GM23248 (cell line): ENCODE results near the gene STAP2.

ENCODE experiments used
- EZH2 ChIP-seq: fragments of 200-600 bp; sonication (generic); IDR thresholded peaks from 2 replicates; pipeline ENCODE4 v1.6.1; 2018; ENCODE audit warnings: antibody characterized with exemption, mild to moderate bottlenecking; ENCODE audit not compliant: insufficient read depth, poor library complexity, severe bottlenecking
- EZH2phosphoT487 ChIP-seq: fragments of 200-600 bp; sonication (generic); IDR thresholded peaks from 2 replicates; pipeline ENCODE4 v1.6.1; 2018; ENCODE audit warnings: antibody characterized with exemption, moderate library complexity, mild to moderate bottlenecking, low read depth; ENCODE audit not compliant: insufficient read depth

DNA sequence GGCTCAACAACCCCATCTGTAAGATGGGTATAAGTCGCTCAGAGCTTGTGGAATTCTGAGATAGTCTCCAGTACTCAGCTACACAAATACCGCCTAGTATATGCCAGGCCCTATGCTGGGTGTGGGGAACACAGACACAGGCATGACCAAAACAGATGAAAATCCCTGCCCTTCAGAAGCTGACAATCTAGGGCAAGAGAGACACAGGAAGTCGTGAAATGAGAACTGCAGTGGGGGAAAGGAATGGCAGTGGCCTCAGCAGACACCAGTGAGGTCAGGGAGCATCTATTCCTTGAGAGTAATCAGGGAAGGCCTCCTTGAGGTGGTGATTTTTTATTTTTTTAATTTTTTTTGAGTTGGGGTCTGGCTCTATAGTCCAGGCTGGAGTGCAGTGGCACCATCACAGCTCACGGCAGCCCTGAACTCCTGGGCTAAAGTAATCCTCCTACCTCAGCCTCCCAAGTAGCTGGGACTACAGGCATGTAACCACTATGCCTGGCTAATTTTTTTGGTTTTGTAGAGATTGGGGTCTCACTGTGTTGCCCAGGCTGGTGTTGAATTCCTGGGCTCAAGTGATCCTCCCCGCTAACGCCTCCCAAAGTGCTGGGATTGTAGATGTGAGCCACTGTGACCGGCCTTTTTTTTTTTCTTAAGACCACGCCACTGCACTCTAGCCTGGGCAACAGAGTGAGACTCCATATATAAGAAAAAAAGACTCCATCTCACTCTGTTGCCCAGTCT lies 39.6 kb downstream of the STAP2 start:
- no peak for TF ChIP-seq EZH2
- no peak for TF ChIP-seq EZH2phosphoT487
